AG09319 (cell line): ENCODE data around the gene TGM5.

ENCODE experiments used
- DNase-seq: peaks from one replicate; pipeline ENCODE4 v3.0.0-alpha.2; 2010; ENCODE audit warnings: low read depth; ENCODE audit errors: extremely low read depth
- CTCF ChIP-seq: IDR thresholded peaks from 2 replicates; pipeline ENCODE4 v1.5.1; 2011; ENCODE audit warnings: low read depth, mild to moderate bottlenecking, inconsistent platforms, low read length, moderate library complexity

TGM5 gene

GRCh38 chr15:43196760-43197548, 69.8 kb downstream of the TGM5 start:
- no peak for DNase-seq
- TF ChIP-seq CTCF: no peak

GRCh38 chr15:43194795-43195194, 71.9 kb downstream of the TGM5 start:
- TF ChIP-seq CTCF: no peak
- no peak for DNase-seq

- TF ChIP-seq CTCF: no peak
- DNase-seq: no peak
These were observed 73.0 kb downstream of the TGM5 start for GRCh38 chr15:43193710-43194109.

- no peak for DNase-seq
- TF ChIP-seq CTCF: no peak
These were observed 76.5 kb downstream of the TGM5 start for GRCh38 chr15:43190178-43190577.

GRCh38 chr15:43189296-43189695, 77.4 kb downstream of the TGM5 start:
- TF ChIP-seq CTCF: no peak
- no peak for DNase-seq

GRCh38 chr15:43187544-43188155, 79.1 kb downstream of the TGM5 start:
- peak; percentile 30 for DNase-seq

More at GRCh38 chr15:43187544-43188155, 79.1 kb downstream of the TGM5 start:
- TF ChIP-seq CTCF: peak; percentile 69
